ENCODE results near the gene KMT2B. TPM values are rescaled to one million over a fixed set of nuclear protein-coding genes. Genes with fewer than 3 reads are reported as not detected.

Gene KMT2B
- total and polyA plus RNA-seq, 3 experiments from 2014 or later: 2.9 to 67.8 (median 62.6) TPM

DNA sequence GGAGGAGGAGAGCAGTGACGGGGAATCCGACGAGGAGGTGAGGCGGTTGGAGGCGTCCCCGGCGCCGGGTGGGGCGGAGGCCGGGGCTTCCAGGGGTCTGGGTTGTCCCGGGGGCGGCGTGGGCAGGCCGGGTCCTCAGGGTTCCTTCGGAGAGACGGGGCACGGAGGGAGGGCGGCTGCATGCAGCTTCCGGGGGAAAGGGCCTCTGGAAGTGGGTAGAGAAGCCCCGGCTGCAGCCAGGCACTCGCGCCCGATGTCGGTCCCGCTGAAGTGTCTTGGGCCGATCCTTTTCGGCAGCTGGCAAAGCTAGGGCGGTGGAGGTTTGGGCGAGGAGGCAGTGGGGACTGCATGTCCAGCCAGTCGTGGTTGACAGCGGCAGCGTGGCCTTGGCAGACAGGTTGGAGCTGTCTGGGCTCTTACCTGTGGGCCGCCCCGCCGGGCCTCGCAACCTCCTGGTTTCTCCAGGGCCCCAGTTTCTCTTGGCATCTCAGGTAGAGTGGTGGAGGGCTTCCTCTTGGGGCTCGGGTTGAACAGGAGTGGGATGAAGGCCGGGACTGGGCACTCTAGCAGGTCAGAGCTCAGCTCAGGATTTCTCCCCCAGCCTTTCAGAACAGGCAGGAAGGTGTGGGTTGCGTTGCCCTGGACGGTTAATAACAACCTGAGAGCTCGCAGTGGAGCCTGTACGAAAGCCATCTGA lies 690 bp downstream of the KMT2B start:
- Mint-ChIP-seq H3K4me3 (peak overlapping the region; percentile 86 to 95 (median 90)), H3K9me3 (no peaks in the 10 kb centered on the region), H3K36me3 (peaks cover 0 to 47% (median 4%) of the 10 kb centered on the region in 3 donors), H3K27ac (peak overlapping the region; percentile 74 to 96 (median 88)), H3K4me1 (peaks cover 39 to 61% (median 44%) of the 10 kb centered on the region in 3 donors), H3K27me3 (peaks cover 0 to 4% of the 10 kb centered on the region in 2 donors)
- Histone ChIP-seq H3K4me1 (ENCODE audit: insufficient read depth, low read length) (peaks cover 46% of the 10 kb centered on the region), H3K36me3 (ENCODE audit: insufficient read depth, low read length) (peaks cover 14% of the 10 kb centered on the region), H3K4me3 (ENCODE audit: low read length) (peak overlapping the region; percentile 72), H3K27ac (ENCODE audit: low read depth, low read length) (peak overlapping the region; percentile 76), H3K27me3 (ENCODE audit: insufficient read depth, low read length, poor library complexity, severe bottlenecking) (no peaks in the 10 kb centered on the region), H3K9me3 (ENCODE audit: low read length) (no peaks in the 10 kb centered on the region)
- peak; percentile 36 to 66 (median 43) for DNase-seq
- CTCF ChIA-PET: interaction anchor here (0.7 to 1.4 kb wide), 5 partner anchors 12 to 106 kb away, joined by 3 to 5 read pairs (median 3); partner anchors contain the start of gene HAUS5
- POLR2A ChIA-PET: interaction anchor here (0.5 to 1.9 kb wide), 9 partner anchors 8 to 30 kb away, joined by 3 to 11 read pairs (median 5); partner anchors contain the start of genes IGFLR1, LIN37, PSENEN and U2AF1L4

DNA sequence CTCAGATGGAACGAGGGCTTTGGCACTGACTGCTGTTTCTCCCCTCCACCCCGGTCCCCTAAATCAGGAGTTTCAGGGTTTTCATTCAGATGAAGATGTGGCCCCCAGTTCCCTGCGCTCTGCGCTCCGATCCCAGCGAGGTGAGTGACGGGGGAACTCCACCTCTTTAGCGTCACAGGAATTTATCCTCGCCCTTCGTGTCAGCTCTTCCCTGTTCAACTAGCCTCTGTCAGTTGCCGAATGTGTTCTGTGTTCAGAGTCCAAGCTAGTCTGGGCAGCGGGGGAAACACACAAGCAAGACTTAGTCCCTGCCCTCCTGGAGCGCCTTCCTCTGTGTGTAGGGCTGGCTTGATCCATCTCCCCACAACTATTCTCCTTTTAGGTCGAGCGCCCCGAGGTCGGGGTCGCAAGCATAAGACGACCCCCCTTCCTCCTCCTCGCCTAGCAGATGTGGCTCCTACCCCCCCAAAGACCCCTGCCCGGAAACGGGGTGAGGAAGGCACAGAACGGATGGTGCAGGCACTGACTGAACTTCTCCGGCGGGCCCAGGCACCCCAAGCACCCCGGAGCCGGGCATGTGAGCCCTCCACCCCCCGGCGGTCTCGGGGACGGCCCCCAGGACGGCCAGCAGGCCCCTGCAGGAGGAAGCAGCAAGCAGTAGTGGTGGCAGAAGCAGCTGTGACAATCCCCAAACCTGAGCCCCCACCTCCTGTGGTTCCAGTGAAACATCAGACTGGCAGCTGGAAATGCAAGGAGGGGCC lies 1.8 kb downstream of the KMT2B start:
- POLR2A ChIA-PET: interaction anchor here (0.5 to 1.9 kb wide), 7 partner anchors 7 to 28 kb away, joined by 3 to 11 read pairs (median 5); partner anchors contain the start of genes IGFLR1, LIN37, PSENEN and U2AF1L4
- Mint-ChIP-seq H3K36me3 (peaks cover 4 to 56% (median 5%) of the 10 kb centered on the region in 3 donors), H3K27ac (peak overlapping the region; percentile 19 to 93 (median 75)), H3K27me3 (peaks cover 0 to 2% of the 10 kb centered on the region in 2 donors), H3K9me3 (no peaks in the 10 kb centered on the region), H3K4me1 (peaks cover 28 to 50% (median 33%) of the 10 kb centered on the region in 3 donors), H3K4me3 (peak overlapping the region; percentile 86 to 95 (median 90))
- H3K4me1 ChIP-seq (ENCODE audit: insufficient read depth, low read length): peaks cover 35% of the 10 kb centered on the region
- peaks cover 25% of the 10 kb centered on the region for H3K36me3 ChIP-seq (ENCODE audit: insufficient read depth, low read length)
- no peaks in the 10 kb centered on the region for H3K27me3 ChIP-seq (ENCODE audit: insufficient read depth, low read length, poor library complexity, severe bottlenecking)
- H3K27ac ChIP-seq (ENCODE audit: low read depth, low read length): peak overlapping the region; percentile 76
- no peaks in the 10 kb centered on the region for H3K9me3 ChIP-seq (ENCODE audit: low read length)
- CTCF ChIA-PET: interaction anchor here (0.6 to 1.4 kb wide), 4 partner anchors 18 to 107 kb away, joined by 3 to 5 read pairs (median 4); partner anchors contain the start of gene HAUS5
- peak overlapping the region; percentile 72 for H3K4me3 ChIP-seq (ENCODE audit: low read length)
- no peak for DNase-seq

DNA sequence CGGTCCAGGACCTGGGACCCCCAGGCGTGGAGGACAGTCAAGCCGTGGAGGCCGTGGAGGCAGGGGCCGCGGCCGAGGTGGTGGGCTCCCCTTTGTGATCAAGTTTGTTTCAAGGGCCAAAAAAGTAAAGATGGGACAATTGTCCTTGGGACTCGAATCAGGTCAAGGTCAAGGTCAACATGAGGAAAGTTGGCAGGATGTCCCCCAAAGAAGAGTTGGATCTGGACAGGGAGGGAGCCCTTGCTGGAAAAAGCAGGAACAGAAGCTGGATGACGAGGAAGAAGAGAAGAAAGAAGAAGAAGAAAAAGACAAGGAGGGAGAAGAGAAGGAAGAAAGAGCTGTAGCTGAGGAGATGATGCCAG lies 2.3 kb downstream of the KMT2B start:
- peak overlapping the region in 4 of 7 donors; percentile 24 to 74 (median 40) for H3K4me3 Mint-ChIP-seq
- H3K9me3 ChIP-seq (ENCODE audit: low read length): no peaks in the 10 kb centered on the region
- H3K27me3 ChIP-seq (ENCODE audit: insufficient read depth, low read length, poor library complexity, severe bottlenecking): no peaks in the 10 kb centered on the region
- ChIA-PET POLR2A (interaction anchor here (1.7 kb wide), 1 partner anchor 25 kb away, joined by 4 read pairs; the partner anchor contains the start of genes PSENEN and U2AF1L4), CTCF (interaction anchor here (0.9 kb wide), 1 partner anchor 17 kb away, joined by 4 read pairs; no protein-coding TSS in a partner anchor)
- H3K4me1 ChIP-seq (ENCODE audit: insufficient read depth, low read length): peaks cover 30% of the 10 kb centered on the region
- no peak overlapping the region for H3K4me3 ChIP-seq (ENCODE audit: low read length)
- H3K36me3 ChIP-seq (ENCODE audit: insufficient read depth, low read length): peaks cover 31% of the 10 kb centered on the region
- H3K27ac ChIP-seq (ENCODE audit: low read depth, low read length): no peak overlapping the region
- H3K4me1 Mint-ChIP-seq: peaks cover 24 to 44% (median 27%) of the 10 kb centered on the region in 3 donors
- no peak for DNase-seq
- peaks cover 4 to 62% (median 5%) of the 10 kb centered on the region in 3 donors for H3K36me3 Mint-ChIP-seq
- peaks cover 0 to 2% of the 10 kb centered on the region in 2 donors for H3K27me3 Mint-ChIP-seq
- H3K9me3 Mint-ChIP-seq: no peaks in the 10 kb centered on the region
- H3K27ac Mint-ChIP-seq: peak overlapping the region in 4 of 8 donors; percentile 39 to 73 (median 50)

DNA sequence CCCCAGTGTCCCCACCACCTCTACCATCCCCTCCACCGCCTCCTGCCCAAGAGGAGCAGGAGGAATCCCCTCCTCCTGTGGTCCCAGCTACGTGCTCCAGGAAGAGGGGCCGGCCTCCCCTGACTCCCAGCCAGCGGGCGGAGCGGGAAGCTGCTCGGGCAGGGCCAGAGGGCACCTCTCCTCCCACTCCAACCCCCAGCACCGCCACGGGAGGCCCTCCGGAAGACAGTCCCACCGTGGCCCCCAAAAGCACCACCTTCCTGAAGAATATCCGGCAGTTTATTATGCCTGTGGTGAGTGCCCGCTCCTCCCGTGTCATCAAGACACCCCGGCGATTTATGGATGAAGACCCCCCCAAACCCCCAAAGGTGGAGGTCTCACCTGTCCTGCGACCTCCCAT lies 2.8 kb downstream of the KMT2B start:
- DNase-seq: no peak
- H3K4me1 Mint-ChIP-seq: peaks cover 24 to 39% (median 24%) of the 10 kb centered on the region in 3 donors
- H3K9me3 Mint-ChIP-seq: no peaks in the 10 kb centered on the region
- Histone ChIP-seq H3K4me1 (ENCODE audit: insufficient read depth, low read length) (peaks cover 25% of the 10 kb centered on the region), H3K36me3 (ENCODE audit: insufficient read depth, low read length) (peaks cover 36% of the 10 kb centered on the region), H3K9me3 (ENCODE audit: low read length) (no peaks in the 10 kb centered on the region), H3K4me3 (ENCODE audit: low read length) (no peak overlapping the region), H3K27ac (ENCODE audit: low read depth, low read length) (no peak overlapping the region), H3K27me3 (ENCODE audit: insufficient read depth, low read length, poor library complexity, severe bottlenecking) (no peaks in the 10 kb centered on the region)
- no peak overlapping the region for H3K4me3 Mint-ChIP-seq
- peaks cover 5 to 67% (median 7%) of the 10 kb centered on the region in 3 donors for H3K36me3 Mint-ChIP-seq
- H3K27ac Mint-ChIP-seq: peak overlapping the region in 1 of 8 donors; percentile 58
- ChIA-PET CTCF (interaction anchor here (0.9 kb wide), 1 partner anchor 17 kb away, joined by 4 read pairs; no protein-coding TSS in a partner anchor), POLR2A (interaction anchor here (1.7 kb wide), 1 partner anchor 25 kb away, joined by 4 read pairs; the partner anchor contains the start of genes PSENEN and U2AF1L4)
- peaks cover 0 to 2% of the 10 kb centered on the region in 2 donors for H3K27me3 Mint-ChIP-seq

DNA sequence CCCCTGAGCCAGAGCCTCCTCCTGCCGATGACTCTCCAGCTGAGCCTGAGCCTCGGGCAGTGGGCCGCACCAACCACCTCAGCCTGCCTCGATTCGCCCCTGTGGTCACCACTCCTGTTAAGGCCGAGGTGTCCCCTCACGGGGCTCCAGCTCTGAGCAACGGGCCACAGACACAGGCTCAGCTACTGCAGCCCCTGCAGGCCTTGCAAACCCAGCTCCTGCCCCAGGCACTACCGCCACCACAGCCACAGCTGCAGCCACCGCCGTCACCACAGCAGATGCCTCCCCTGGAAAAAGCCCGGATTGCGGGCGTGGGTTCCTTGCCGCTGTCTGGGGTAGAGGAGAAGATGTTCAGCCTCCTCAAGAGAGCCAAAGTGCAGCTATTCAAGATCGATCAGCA lies 3.6 kb downstream of the KMT2B start:
- Mint-ChIP-seq H3K4me3 (peak overlapping the region in 1 of 7 donors; percentile 28), H3K27me3 (no peaks in the 10 kb centered on the region), H3K27ac (no peak overlapping the region), H3K36me3 (peaks cover 5 to 74% (median 7%) of the 10 kb centered on the region in 3 donors), H3K9me3 (no peaks in the 10 kb centered on the region), H3K4me1 (peaks cover 16 to 32% (median 17%) of the 10 kb centered on the region in 3 donors)
- DNase-seq: no peak
- Histone ChIP-seq H3K4me1 (ENCODE audit: insufficient read depth, low read length) (peaks cover 17% of the 10 kb centered on the region), H3K27ac (ENCODE audit: low read depth, low read length) (no peak overlapping the region), H3K27me3 (ENCODE audit: insufficient read depth, low read length, poor library complexity, severe bottlenecking) (no peaks in the 10 kb centered on the region), H3K9me3 (ENCODE audit: low read length) (no peaks in the 10 kb centered on the region), H3K36me3 (ENCODE audit: insufficient read depth, low read length) (peaks cover 43% of the 10 kb centered on the region), H3K4me3 (ENCODE audit: low read length) (no peak overlapping the region)
- ChIA-PET CTCF (interaction anchor here (0.6 to 0.7 kb wide), 2 partner anchors 10 to 257 kb away, joined by 3 to 4 read pairs; no protein-coding TSS in a partner anchor), POLR2A (interaction anchor here (0.5 kb wide), 1 partner anchor 30 kb away, joined by 3 read pairs; no protein-coding TSS in a partner anchor)

DNA sequence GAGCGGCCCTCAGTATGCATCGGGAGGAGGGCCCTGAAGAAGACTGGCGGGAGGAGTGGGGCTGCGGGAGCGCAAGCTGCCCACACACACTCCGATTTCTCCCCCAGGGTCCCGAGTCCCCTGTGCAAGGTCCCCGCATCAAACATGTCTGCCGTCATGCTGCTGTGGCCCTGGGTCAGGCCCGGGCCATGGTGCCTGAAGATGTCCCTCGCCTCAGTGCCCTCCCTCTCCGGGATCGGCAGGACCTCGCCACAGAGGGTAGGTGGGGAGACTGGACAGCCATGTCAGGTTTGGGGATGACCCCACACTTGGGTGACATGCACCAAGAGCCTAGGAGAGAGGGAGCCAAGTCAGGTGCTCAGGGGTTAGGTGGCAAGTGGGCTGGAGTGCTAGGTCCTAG lies 4.7 kb downstream of the KMT2B start:
- H3K27me3 ChIP-seq (ENCODE audit: insufficient read depth, low read length, poor library complexity, severe bottlenecking): no peaks in the 10 kb centered on the region
- H3K4me3 ChIP-seq (ENCODE audit: low read length): no peak overlapping the region
- Mint-ChIP-seq H3K4me3 (no peak overlapping the region), H3K27ac (peak overlapping the region in 1 of 8 donors; percentile 87), H3K4me1 (peaks cover 12 to 28% (median 13%) of the 10 kb centered on the region in 3 donors), H3K36me3 (peaks cover 5 to 76% (median 7%) of the 10 kb centered on the region in 3 donors), H3K9me3 (no peaks in the 10 kb centered on the region), H3K27me3 (no peaks in the 10 kb centered on the region)
- H3K27ac ChIP-seq (ENCODE audit: low read depth, low read length): no peak overlapping the region
- peaks cover 53% of the 10 kb centered on the region for H3K36me3 ChIP-seq (ENCODE audit: insufficient read depth, low read length)
- ChIA-PET POLR2A (no interaction called here), CTCF (no interaction called here)
- DNase-seq: no peak
- H3K9me3 ChIP-seq (ENCODE audit: low read length): no peaks in the 10 kb centered on the region
- peaks cover 15% of the 10 kb centered on the region for H3K4me1 ChIP-seq (ENCODE audit: insufficient read depth, low read length)

DNA sequence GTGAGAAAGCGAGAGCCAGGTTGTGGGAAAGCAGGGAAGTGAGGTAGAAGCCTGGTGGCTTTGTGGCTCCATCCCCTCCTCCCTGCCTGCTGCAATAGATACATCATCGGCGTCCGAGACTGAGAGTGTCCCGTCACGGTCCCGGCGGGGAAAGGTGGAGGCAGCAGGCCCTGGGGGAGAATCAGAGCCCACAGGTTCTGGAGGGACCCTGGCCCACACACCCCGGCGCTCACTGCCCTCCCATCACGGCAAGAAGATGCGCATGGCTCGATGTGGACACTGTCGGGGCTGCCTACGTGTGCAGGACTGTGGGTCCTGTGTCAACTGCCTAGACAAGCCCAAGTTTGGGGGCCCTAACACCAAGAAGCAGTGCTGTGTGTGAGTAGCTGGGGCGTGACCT lies 5.1 kb downstream of the KMT2B start:
- H3K4me3 ChIP-seq (ENCODE audit: low read length): no peak overlapping the region
- no peaks in the 10 kb centered on the region for H3K9me3 Mint-ChIP-seq
- DNase-seq: no peak
- peak overlapping the region in 1 of 8 donors; percentile 87 for H3K27ac Mint-ChIP-seq
- H3K4me3 Mint-ChIP-seq: no peak overlapping the region
- no peak overlapping the region for H3K27ac ChIP-seq (ENCODE audit: low read depth, low read length)
- H3K27me3 Mint-ChIP-seq: no peaks in the 10 kb centered on the region
- CTCF ChIA-PET: interaction anchor here (0.7 to 1.4 kb wide), 3 partner anchors 14 to 17 kb away, joined by 3 to 4 read pairs (median 3); no protein-coding TSS in a partner anchor
- peaks cover 15% of the 10 kb centered on the region for H3K4me1 ChIP-seq (ENCODE audit: insufficient read depth, low read length)
- POLR2A ChIA-PET: no interaction called here
- peaks cover 57% of the 10 kb centered on the region for H3K36me3 ChIP-seq (ENCODE audit: insufficient read depth, low read length)
- H3K27me3 ChIP-seq (ENCODE audit: insufficient read depth, low read length, poor library complexity, severe bottlenecking): no peaks in the 10 kb centered on the region
- H3K36me3 Mint-ChIP-seq: peaks cover 5 to 80% (median 8%) of the 10 kb centered on the region in 3 donors
- H3K9me3 ChIP-seq (ENCODE audit: low read length): no peaks in the 10 kb centered on the region
- peaks cover 12 to 28% (median 13%) of the 10 kb centered on the region in 3 donors for H3K4me1 Mint-ChIP-seq
